Stomach (tissue), 4 donors: ENCODE results near the gene BCR.

Experiments
- EP300 ChIP-seq: sonication (generic); formaldehyde crosslinking; IDR thresholded peaks from one replicate; pipeline ENCODE4 v1.6.1; 2017; ENCODE audit warnings: antibody characterized with exemption
- POLR2A ChIP-seq, 4 donors: fragments of 450-650 bp; IDR thresholded peaks; one replicate each; pipeline ENCODE4 v1.6.1; 2016; ENCODE audit warnings: antibody characterized with exemption in 4 of 4, control low read depth in 2 of 4, mild to moderate bottlenecking in 1 of 4, moderate library complexity in 1 of 4

DNA sequence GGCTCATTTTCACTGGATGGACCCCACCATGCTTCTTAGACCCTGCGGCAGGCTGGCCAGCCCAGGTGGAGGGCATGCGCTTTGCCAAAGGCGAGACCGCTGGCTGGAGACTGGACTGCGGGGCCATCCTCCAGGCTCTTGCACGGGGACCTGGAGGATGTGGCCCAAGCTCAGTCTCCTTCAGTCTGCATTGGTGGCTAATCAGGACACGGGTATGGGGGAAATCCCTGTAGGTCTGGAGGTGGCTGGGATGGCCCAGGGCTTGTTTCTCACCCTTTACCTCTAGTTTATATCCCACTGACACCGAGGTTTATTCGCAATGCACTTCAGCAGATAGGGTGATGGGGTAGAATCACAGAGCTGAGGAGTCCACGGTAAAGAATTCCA lies 45.0 kb downstream of the BCR start:
- TF ChIP-seq POLR2A (IDR thresholded peaks at IDR 0.05) (no peak), EP300 (no peak)
